HG02970 (cell line): Measurements from ENCODE around the gene ZNF107.
"Not testable (repeated sequence)": the region's sequence is repeated elsewhere in the genome, so short reads cannot be mapped to it uniquely, and the experiment has no call there.

Experiments
- ATAC-seq: cut with Tn5 transposase; IDR thresholded peaks from one replicate; pipeline ENCODE4 v1.9.1; 2021; ENCODE audit warnings: mild to moderate bottlenecking, moderate library complexity, moderate number of reproducible peaks; ENCODE audit not compliant: unreplicated experiment, low FRiP score

ZNF107 gene

DNA sequence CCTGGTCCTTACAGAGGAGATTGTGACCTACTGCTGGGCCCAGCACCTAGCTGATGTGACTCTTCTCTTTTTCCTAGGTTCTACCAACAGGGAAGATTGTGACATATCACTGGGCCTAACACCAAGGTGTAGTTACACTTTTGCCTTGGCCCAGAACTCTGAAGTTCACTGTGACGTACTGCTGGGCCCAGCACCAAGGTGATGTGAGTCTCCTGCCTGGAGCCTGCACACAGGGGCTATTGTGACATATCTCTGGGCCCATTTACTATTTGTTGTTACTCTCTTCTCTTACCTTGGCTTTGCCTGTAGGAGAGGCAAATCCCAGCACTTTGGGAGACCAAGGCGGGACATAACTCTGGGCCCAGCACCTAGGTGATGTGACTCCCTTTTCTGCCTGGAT is 23.1 kb upstream of the ZNF107 start:
- no peak for ATAC-seq

DNA sequence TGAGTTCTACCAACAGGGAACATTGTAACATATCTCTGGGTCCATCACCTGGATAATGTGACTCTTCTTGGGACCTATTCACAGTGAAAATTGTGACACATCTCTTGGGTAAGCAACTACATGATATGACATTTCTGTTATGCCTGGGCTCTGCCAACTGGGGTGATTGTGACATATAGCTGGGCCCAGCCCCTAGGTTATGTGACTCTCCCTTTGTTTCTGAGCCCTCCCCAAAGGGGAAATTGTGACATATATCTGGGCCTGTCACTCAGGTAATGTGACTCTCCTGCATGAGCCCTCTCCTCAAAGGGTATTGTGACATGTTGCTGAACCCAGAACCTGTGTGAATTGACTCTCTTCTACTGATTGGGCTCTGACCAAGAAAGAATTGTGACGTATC is 22.4 kb upstream of the ZNF107 start:
- no peak for ATAC-seq

DNA sequence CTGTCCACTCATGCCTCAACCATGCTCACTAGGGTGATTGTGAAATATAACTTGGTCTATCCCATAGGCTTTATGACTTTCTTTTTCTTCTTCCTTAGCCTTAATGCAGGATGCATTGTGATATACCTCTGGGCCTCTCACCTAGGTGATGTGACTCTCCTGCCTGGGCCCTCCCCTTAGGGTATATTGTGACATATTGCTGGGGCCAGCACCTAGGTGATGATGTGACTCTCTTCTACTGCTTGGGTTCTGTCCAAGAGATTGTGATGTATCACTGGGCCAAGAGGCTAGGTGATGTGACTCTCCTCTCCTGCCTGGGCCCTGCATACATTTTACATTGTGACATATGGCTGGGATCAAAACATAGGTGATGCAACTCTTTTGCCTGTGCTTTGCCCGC is 14.7 kb upstream of the ZNF107 start:
- ATAC-seq, result no peak

DNA sequence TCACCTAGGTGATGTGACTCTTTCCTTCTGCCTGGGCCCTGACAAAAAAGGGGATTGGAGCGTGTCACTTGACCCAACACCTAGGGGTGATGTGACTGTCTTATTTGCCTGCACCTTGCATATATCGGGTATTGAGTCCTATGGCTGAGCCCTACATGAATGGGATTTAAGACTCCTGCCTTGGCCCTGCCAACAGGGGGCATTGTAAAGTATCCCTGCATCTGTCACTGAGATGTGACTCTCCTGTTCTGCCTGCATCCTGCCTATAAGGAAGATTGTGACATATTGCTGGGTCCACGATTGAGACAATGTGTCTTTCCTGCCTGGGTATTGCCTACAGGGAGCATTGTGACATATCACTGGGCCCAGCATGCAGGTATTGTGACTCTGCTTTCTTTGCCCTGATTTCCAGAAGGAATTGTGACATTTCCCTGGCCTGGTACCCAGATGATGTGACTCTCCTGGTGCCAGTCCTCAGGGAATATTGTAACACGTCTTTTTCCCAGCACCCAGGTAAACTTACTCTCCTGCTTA is 14.2 kb upstream of the ZNF107 start:
- ATAC-seq, result no peak

DNA sequence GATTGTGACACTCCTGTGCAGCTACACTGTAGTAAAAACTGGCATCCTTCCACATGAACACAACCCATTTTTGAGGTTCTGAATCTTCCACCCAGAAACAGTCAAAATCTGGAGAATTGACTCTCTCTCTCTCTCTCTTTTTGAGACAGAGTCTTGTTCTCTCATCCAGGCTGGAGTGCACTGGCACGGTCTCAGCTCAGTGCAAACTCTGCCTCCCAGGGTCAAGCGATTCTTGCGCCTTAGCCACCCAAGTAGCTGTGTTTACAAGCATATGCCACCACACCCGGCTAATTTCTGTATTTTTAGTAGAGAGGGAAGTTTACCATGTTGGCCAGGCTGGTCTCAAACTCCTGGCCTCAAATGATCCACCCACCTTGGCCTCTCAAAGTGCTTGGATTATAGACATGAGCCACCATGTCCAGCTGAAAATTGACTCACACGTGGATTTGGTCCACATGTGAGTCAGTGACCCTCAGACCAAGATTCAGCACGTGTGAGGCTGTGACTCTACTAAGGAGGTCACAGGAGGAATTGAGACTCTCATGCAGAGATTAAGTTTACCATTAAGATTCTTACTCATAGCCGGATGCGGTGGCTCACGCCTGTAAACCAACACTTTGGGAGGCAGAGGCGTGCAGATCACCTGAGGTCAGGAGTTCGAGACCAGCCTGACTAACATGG is 12.1 kb upstream of the ZNF107 start:
- no peak for ATAC-seq

DNA sequence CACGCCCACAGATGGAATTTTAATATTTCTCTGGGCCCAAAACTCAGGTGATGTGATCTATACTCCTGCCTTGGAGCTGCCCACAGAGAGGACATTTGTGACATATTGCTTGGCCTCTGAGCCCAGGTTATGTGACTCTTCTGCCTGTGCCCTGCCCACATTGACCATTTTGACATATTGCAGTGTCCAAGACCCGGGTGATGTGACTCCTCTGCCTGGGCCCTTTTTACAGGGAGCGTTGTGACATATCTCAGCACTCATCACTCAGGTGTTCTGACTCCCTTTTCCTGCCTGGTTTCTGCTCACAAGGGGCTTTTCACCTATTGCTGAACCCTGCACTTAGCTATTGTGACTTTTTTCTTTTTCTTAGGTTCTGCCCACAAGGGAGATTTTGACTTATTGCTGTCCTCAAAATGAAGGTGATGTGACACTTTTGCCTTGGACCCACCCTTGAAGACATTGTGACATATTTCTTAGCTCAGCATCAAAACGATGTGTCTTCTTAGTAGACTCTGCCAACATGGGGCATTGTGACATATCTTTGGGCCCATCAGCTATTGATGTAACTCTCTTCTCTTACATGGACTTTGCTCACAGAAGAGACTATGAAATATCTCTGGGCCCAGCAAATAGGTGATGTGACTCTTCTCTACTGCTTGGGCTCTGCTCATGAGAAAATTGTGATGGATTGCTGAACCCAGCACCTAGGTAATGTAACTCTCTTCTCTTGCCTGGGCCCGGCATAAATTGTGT is 11.0 kb upstream of the ZNF107 start:
- ATAC-seq, result no peak

DNA sequence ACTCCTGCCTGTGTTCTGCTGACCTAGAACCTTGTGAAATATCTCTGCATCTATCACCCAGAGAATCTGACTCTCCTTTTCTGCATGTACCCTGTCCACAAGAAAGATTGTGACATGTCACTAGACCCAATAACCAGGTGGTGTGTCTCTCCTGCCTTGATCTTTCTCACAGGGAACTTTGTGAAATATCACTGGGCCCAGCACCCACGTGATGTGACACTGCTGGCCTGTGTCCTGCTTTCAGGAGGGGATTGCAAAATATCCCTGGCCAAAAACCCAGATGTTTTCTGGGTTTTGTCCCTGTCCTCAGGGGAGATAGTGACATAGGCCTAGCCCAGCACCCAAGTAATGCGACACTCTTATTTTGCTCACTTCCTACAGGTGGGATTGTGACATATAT is 10.1 kb upstream of the ZNF107 start:
- ATAC-seq, result no peak

DNA sequence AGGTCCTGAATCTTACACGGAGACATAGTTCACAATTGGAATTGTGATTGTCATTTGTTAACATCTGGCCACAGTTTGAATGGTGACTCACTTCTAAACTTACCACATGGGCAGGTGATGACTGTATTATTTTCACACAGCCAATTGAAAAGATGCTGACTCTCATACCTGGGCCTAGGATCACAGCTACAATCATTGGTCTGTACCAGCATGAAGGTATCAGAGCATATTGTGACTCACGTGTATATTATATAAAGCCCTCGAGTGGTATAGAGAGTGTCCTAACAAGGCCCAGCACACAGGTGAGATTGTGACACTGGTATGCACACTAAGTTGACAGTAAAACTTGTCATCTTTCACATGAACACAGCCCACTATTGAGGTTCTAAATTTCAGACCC is 9.4 kb upstream of the ZNF107 start:
- ATAC-seq, result no peak

DNA sequence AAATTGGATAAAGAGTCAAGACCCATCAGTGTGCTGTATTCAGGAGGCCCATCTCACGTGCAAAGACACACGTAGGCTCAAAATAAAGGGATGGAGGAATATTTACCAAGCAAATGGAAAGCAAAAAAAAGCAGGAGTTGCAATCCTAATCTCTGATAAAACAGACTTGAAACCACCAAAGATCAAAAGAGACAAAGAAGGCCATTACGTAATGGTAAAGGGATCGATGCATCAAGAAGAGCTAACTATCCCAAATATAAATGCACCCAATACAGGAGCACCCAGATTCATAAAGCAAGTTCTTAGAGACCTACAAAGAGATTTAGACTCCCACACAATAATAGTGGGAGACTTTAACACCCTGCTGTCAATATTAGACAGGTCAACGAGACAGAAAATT is 3.8 kb upstream of the ZNF107 start:
- not testable (repeated sequence) for ATAC-seq

DNA sequence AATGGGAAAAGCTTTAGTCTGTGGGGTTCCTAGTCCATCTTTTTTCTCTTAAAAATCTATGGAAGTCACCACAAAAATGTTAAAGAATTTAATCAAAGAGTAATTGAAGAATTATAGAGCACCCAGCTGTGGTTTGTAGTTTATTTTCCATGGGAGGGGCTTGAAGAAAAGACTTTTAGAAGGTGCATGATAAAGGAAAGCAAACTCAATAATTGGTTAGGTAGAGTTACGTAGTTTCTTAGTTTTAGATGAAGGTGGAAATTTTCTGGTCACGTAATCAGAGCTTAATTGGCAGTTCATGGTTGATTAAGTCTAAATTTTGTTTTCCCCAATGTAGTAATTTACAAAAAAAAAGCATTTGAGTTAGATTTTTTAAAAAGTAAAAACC is 724 bp downstream of the ZNF107 start:
- no peak for ATAC-seq

DNA sequence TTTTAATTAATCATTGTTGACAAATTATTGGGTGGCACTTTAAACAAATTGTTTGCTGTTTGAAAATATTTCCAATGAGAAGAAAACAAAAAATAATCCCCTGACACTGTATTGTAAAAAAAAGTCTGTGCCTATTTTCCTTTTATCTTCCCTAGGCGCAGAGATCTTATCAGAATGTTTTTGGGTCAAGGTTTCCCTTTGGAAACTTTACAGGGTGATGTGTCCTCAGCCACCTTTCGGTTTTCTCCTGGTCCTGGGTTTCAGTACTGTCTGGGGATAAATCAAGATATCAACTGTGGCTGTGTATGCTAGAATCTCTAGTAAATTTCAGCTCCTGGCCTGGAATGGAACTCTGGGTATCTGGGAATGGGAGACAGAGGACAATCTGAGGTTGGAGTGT is 1.4 kb downstream of the ZNF107 start:
- no peak for ATAC-seq

DNA sequence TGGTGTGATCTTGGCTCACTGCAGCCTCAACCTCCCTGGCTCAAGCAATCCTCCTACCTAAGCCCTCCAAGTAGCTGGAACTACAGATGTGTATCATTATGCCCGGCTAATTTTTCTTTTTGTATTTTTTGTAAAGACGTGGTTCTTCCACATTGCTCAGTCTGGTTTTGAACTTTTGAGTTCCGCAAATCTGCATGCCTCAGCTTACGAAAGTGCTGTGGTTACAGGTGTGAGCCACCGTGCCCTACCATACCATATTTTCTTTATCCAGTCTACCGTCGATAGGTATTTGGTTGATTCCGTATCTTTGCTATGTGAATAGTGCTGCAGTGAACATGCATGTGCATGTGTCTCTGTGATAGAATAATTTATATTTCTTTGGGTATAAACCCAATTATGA is 6.5 kb downstream of the ZNF107 start:
- ATAC-seq, result no peak

DNA sequence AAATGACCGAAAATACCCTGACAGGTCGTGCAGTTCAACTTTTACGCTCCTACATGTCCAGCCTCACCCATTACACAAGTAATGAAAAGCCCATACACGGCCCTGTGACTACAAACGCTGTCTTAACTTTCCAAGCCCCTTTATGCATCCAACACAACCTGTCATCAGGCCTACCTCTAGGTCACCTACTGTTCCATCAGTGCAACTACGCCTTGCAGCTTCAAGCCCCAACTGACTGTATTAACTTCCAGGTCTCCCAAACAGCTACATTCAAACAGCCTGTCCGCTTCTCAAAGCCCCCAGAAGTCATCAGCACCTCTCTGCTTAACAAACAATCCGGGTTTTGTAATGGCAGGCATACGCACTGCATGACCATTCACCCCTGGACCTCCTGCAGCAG is 19.2 kb downstream of the ZNF107 start:
- ATAC-seq, result no peak

DNA sequence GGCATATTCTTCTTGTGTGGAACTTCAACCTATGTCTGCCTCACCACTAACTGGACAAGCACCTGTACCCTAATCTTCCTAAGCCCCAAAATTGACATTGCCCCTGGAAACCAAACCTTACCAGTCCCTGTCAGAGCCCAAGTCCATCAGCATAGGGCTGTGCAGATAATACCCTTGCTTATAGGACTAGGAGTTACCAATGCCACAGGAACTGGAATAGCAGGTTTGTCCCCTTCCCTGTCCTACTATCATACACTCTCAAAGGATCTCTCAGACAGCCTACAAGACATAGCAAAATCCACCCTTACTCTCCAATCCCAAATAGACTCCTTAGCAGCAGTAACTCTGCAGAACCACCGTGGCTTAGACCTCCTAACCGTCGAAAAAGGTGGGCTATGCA is 19.8 kb downstream of the ZNF107 start:
- no peak for ATAC-seq

DNA sequence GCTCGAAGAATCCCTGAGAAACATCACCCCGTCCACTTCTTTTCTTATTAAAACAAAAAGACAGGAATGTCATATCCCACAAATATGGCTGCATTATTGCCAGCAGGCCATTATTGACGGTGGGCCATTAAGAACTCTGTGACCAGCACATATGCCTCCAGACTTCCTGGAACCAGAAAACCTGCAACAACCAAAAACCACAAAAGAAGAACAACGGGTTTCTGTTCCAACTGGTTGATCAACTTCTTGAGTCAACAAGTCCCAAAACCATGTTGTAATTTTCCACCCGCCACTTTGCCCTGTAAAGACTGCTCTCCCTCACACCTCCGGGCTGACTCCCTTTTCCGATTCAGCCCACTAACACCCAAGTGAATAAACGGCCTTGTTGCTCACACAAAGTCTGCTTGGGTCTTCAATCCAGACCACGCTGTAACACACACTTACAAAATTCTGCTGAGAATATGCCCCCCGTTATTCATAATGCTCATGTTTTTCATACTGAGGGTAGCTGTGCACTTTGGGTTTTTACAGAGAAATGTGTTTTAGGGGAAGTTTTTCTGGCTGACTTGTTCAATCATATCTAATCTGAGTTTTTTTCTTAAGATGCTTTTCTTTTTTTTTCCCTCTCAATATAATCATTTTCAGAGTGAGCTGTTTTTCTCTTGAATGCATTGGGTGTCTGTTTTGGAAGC is 20.7 kb downstream of the ZNF107 start:
- no peak for ATAC-seq

DNA sequence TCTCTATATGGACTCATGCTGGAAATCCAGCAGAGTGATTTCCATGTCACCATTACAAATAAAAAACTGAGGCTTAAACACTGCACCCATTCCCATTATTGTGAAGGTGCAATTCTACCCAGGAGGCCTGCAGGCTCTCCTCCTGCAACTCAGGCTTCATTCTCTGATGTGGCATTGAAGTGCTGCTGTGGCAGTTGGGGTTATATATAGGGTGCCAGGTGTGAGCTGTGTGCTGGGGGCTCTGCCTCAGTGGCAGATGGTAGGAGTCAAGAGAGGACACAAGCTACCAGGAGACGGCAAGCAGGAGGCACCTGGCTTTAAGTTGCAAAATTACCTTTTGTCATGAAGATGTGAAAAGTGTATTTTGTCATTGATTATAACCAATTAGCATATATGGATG is 21.3 kb downstream of the ZNF107 start:
- ATAC-seq, result no peak

DNA sequence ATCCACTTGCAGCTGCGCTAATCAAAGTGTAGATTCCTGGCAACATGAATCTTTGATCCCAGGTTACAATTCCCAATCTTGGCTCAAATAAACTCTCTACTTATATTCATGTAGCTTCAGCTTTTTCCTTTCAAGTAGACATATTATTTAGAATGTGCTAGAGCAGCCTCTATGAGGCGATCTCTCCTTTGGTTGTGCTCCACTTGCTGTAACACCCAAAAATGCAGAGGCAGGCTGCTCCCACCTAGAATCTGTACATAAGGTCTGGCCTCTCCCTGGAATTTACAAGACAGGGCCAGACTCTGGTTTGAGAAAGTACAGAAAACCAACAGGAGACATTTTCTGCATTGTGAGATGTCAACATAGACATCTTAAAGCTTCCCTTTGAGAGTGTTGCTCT is 23.1 kb downstream of the ZNF107 start:
- no peak for ATAC-seq

DNA sequence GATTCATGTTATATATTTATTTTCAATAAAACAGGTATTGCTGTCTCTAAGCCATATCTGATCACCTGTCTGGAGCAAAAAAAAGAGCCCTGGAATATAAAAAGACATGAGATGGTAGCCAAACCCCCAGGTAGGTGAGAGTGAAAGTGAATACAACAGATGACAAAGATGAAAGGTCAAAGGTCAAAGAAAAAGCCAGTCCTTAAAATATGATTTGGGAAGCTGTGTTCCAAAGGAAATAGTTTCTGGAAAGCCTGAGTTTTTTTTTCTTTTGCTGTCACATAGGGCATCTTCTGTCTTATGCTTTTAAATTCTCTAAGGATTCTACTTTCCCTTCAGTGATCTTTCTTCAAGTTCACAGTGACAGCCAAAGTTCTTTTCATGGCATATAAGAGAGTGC is 25.9 kb downstream of the ZNF107 start:
- ATAC-seq, result no peak

DNA sequence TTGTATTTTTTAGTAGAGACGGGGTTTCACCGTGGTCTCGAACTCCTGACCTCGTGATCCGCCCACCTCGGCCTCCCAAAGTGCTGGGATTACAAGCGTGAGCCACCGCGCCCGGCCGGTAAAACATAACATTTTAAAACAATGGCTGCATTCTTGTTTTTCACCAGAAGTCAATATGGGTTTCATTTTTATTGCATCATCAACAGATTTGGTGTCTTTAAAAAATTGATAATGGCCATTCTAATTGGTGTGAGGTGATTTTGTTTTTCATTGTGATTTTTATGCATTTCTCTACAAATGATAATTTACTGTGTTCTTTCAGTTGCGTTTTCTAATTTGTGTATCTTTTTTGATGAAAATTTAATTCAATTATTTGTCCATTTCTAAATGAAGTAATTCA is 31.9 kb downstream of the ZNF107 start:
- ATAC-seq, result not testable (repeated sequence)

DNA sequence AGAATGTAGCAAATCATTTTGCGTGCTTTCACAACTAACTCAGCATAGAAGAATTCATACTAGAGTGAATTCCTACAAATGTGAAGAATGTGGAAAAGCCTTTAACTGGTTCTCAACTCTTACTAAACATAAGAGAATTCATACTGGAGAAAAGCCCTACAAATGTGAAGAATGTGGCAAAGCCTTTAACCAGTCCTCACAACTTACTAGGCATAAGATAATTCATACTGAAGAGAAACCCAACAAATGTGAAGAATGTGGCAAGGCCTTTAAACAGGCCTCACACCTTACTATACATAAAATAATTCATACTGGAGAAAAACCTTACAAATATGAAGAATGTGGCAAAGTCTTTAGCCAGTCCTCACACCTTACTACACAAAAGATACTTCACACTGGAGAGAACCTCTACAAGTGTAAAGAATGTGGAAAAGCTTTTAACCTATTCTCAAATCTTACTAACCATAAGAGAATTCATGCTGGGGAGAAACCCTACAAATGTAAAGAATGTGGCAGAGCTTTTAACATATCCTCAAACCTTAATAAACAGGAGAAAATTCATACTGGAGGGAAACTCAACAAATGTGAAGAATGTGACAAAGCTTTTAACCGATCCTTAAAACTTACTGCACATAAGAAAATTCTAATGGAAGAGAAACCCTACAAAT is 40.8 kb downstream of the ZNF107 start:
- ATAC-seq, result no peak

DNA sequence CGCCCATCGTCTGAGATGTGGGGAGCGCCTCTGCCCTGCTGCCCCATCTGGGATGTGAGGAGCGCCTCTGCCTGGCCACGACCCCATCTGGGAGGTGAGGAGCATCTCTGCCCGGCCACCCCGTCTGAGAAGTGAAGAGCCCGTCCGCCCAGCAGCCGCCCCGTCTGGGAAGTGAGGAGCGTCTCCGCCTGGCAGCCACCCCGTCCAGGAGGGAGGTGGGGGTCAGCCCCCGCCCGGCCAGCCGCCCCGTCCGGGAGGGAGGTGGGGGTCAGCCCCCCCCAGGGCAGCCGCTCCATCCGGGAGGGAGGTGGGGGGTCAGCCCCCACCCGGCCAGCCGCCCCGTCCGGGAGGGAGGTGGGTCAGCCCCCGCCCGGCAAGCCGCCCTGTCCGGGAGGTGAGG is 52.0 kb downstream of the ZNF107 start:
- ATAC-seq, result not testable (repeated sequence)
